HepG2 (cell line): Measurements from ENCODE around the gene ENO1. TPM values are rescaled to one million over a fixed set of nuclear protein-coding genes. Genes with fewer than 3 reads are reported as not detected.

Experiments
- ESRRA ChIP-seq: sonication (generic); formaldehyde crosslinking; IDR thresholded peaks from 2 replicates; pipeline ENCODE4 v1.5.1; 2020; ENCODE audit warnings: mild to moderate bottlenecking, low read depth, missing genetic modification reagents
- FOXC1 ChIP-seq: sonication (generic); formaldehyde crosslinking; IDR thresholded peaks from 2 replicates; pipeline ENCODE4 v1.8.0; 2022; ENCODE audit warnings: mild to moderate bottlenecking, missing genetic modification reagents, borderline replicate concordance
- NBN ChIP-seq: fragments of 450-650 bp; conservative IDR thresholded peaks from 2 replicates; pipeline ENCODE4 v1.6.1; 2017
- RCOR2 ChIP-seq: IDR thresholded peaks from 2 replicates; pipeline ENCODE4 v1.6.1; 2016; ENCODE audit warnings: missing biosample characterization, missing genetic modification reagents
- SMC3 ChIP-seq: IDR thresholded peaks from 2 replicates; pipeline ENCODE4 v1.6.1; 2011; ENCODE audit warnings: low read length, improper control_type of control experiment
- ZFP37 ChIP-seq: sonication (generic); formaldehyde crosslinking; IDR thresholded peaks from 2 replicates; pipeline ENCODE4 v1.4.0; 2020; ENCODE audit warnings: missing genetic modification reagents, borderline replicate concordance
- ZNF20 ChIP-seq: sonication (generic); formaldehyde crosslinking; IDR thresholded peaks from 2 replicates; pipeline ENCODE4 v1.4.0; 2020; ENCODE audit warnings: mild to moderate bottlenecking, moderate library complexity, missing genetic modification reagents
- ZNF235 ChIP-seq: sonication (generic); formaldehyde crosslinking; IDR thresholded peaks from 2 replicates; pipeline ENCODE4 v1.8.1; 2023; ENCODE audit warnings: mild to moderate bottlenecking, missing genetic modification reagents, borderline replicate concordance
- ZNF253 ChIP-seq: sonication (generic); formaldehyde crosslinking; IDR thresholded peaks from 2 replicates; pipeline ENCODE4 v1.8.0; 2022; ENCODE audit warnings: mild to moderate bottlenecking, missing genetic modification reagents, borderline replicate concordance
- ZNF7 ChIP-seq: IDR thresholded peaks from 2 replicates; pipeline ENCODE4 v1.6.1; 2016; ENCODE audit warnings: missing biosample characterization, missing genetic modification reagents
- polyA plus RNA-seq, 8 experiments: library from polyadenylated mRNA; depleted of rRNA in 3 of 8; stranded (reverse) in 7 of 8; unstranded in 1 of 8; fragments of >200 nt; fragmentation: Illumina TruSeq in 4 of 8; extraction: Trizol in 4 of 8; gene quantifications; 2 replicates each; pipeline versions ENCODE4 v1.2.1 to v1.2.3, GENCODE V29; 2011 to 2016; ENCODE audit warnings: low read depth in 4 of 8, missing spikeins in 1 of 8, mixed read lengths in 1 of 8; ENCODE audit not compliant: insufficient read depth in 1 of 8
- total RNA-seq, 5 experiments: library from RNA; depleted of rRNA; stranded (reverse); fragments of >200 nt; fragmentation: Illumina TruSeq; extraction: Trizol; gene quantifications; 2 replicates each; pipeline ENCODE4 v1.2.3, GENCODE V29; 2016; ENCODE audit warnings: low read depth in 1 of 5
- TF ChIP-seq, protein P1 (sequence below): sonication (generic); formaldehyde crosslinking; IDR thresholded peaks from 2 replicates; pipeline ENCODE4 v1.8.1; 2023; ENCODE audit warnings: mild to moderate bottlenecking, missing genetic modification reagents
- TF ChIP-seq, protein P2 (sequence below): IDR thresholded peaks from 2 replicates; pipeline ENCODE4 v1.6.1; 2012; ENCODE audit warnings: low read depth, low read length, improper control_type of control experiment
- TF ChIP-seq, protein P3 (sequence below): sonication (generic); formaldehyde crosslinking; IDR thresholded peaks from 2 replicates; pipeline ENCODE4 v1.4.0; 2020; ENCODE audit warnings: missing genetic modification reagents
- TF ChIP-seq, protein P4 (sequence below): sonication (generic); formaldehyde crosslinking; IDR thresholded peaks from 2 replicates; pipeline ENCODE4 v1.9.0; 2021; ENCODE audit warnings: mild to moderate bottlenecking, missing genetic modification reagents

ENO1 gene
- total and polyA plus RNA-seq, 2 of the 13 experiments (the other 11 are each of a cell fraction or from before 2014, with no cell fraction given): 1,559 to 3,103 TPM

DNA sequence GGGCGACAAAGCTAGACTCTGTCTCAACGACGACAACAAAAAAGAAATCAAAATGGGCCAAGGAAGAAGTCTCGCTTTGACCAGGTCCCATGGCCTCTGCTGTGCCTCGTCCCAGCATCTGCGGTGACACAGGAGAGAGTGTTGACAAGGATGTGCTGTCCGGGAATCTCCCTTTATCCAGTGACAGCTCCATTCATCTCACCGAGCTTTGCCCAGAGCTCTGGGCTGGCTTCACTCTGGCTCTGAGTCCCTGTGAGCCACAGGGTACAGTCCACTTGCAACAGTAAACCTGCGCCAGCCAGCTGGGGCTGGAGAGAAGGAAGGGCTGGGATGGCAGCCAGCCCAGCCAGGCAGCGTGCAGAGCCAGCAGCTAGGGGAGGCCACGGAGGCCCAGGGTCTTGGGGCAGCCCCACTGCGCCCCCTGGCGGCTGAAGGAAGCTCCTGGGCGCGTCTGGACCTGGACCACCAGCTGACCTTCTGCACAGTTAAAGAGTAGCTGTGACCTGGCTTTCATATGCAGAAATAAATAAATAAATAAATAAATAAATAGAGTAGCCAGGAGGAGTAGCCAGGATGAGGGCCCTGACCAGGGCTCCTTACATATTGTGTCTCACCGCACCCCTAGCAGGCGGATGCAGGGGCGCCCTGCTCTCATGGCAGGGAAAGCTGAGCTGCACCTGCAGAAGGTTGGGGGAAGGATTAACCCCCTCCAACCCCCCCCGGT is 29.7 kb downstream of the ENO1 start (continued):
- TF ChIP-seq ZNF253: no peak
- TF ChIP-seq, protein P1, sequence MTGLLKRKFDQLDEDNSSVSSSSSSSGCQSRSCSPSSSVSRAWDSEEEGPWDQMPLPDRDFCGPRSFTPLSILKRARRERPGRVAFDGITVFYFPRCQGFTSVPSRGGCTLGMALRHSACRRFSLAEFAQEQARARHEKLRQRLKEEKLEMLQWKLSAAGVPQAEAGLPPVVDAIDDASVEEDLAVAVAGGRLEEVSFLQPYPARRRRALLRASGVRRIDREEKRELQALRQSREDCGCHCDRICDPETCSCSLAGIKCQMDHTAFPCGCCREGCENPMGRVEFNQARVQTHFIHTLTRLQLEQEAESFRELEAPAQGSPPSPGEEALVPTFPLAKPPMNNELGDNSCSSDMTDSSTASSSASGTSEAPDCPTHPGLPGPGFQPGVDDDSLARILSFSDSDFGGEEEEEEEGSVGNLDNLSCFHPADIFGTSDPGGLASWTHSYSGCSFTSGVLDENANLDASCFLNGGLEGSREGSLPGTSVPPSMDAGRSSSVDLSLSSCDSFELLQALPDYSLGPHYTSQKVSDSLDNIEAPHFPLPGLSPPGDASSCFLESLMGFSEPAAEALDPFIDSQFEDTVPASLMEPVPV (CRISPR knock-in tag): peak; percentile 52; the same call in 1 of the 2 replicates
- 0 out of 2 replicates have a peak, but pooled peaks have one; percentile 35 for TF ChIP-seq RCOR2 (CRISPR knock-in tag)
- no peak for TF ChIP-seq NBN
- no peak for TF ChIP-seq ESRRA (CRISPR knock-in tag)
- TF ChIP-seq SMC3: peak; percentile 52; the same call in 1 of the 2 replicates
- no peak for TF ChIP-seq FOXC1 (CRISPR knock-in tag)
- TF ChIP-seq, protein P2, sequence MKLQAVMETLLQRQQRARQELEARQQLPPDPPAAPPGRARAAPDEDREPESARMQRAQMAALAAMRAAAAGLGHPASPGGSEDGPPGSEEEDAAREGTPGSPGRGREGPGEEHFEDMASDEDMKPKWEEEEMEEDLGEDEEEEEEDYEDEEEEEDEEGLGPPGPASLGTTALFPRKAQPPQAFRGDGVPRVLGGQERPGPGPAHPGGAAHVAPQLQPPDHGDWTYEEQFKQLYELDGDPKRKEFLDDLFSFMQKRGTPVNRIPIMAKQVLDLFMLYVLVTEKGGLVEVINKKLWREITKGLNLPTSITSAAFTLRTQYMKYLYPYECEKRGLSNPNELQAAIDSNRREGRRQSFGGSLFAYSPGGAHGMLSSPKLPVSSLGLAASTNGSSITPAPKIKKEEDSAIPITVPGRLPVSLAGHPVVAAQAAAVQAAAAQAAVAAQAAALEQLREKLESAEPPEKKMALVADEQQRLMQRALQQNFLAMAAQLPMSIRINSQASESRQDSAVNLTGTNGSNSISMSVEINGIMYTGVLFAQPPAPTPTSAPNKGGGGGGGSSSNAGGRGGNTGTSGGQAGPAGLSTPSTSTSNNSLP: no peak
- peak; percentile 34; the same call in 1 of the 2 replicates for TF ChIP-seq ZNF235 (CRISPR knock-in tag)
- no peak for TF ChIP-seq ZFP37 (CRISPR knock-in tag)
- TF ChIP-seq, protein P3, sequence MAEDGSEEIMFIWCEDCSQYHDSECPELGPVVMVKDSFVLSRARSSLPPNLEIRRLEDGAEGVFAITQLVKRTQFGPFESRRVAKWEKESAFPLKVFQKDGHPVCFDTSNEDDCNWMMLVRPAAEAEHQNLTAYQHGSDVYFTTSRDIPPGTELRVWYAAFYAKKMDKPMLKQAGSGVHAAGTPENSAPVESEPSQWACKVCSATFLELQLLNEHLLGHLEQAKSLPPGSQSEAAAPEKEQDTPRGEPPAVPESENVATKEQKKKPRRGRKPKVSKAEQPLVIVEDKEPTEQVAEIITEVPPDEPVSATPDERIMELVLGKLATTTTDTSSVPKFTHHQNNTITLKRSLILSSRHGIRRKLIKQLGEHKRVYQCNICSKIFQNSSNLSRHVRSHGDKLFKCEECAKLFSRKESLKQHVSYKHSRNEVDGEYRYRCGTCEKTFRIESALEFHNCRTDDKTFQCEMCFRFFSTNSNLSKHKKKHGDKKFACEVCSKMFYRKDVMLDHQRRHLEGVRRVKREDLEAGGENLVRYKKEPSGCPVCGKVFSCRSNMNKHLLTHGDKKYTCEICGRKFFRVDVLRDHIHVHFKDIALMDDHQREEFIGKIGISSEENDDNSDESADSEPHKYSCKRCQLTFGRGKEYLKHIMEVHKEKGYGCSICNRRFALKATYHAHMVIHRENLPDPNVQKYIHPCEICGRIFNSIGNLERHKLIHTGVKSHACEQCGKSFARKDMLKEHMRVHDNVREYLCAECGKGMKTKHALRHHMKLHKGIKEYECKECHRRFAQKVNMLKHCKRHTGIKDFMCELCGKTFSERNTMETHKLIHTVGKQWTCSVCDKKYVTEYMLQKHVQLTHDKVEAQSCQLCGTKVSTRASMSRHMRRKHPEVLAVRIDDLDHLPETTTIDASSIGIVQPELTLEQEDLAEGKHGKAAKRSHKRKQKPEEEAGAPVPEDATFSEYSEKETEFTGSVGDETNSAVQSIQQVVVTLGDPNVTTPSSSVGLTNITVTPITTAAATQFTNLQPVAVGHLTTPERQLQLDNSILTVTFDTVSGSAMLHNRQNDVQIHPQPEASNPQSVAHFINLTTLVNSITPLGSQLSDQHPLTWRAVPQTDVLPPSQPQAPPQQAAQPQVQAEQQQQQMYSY (CRISPR knock-in tag): peak; percentile 29; the same call in 1 of the 2 replicates
- TF ChIP-seq, protein P4, sequence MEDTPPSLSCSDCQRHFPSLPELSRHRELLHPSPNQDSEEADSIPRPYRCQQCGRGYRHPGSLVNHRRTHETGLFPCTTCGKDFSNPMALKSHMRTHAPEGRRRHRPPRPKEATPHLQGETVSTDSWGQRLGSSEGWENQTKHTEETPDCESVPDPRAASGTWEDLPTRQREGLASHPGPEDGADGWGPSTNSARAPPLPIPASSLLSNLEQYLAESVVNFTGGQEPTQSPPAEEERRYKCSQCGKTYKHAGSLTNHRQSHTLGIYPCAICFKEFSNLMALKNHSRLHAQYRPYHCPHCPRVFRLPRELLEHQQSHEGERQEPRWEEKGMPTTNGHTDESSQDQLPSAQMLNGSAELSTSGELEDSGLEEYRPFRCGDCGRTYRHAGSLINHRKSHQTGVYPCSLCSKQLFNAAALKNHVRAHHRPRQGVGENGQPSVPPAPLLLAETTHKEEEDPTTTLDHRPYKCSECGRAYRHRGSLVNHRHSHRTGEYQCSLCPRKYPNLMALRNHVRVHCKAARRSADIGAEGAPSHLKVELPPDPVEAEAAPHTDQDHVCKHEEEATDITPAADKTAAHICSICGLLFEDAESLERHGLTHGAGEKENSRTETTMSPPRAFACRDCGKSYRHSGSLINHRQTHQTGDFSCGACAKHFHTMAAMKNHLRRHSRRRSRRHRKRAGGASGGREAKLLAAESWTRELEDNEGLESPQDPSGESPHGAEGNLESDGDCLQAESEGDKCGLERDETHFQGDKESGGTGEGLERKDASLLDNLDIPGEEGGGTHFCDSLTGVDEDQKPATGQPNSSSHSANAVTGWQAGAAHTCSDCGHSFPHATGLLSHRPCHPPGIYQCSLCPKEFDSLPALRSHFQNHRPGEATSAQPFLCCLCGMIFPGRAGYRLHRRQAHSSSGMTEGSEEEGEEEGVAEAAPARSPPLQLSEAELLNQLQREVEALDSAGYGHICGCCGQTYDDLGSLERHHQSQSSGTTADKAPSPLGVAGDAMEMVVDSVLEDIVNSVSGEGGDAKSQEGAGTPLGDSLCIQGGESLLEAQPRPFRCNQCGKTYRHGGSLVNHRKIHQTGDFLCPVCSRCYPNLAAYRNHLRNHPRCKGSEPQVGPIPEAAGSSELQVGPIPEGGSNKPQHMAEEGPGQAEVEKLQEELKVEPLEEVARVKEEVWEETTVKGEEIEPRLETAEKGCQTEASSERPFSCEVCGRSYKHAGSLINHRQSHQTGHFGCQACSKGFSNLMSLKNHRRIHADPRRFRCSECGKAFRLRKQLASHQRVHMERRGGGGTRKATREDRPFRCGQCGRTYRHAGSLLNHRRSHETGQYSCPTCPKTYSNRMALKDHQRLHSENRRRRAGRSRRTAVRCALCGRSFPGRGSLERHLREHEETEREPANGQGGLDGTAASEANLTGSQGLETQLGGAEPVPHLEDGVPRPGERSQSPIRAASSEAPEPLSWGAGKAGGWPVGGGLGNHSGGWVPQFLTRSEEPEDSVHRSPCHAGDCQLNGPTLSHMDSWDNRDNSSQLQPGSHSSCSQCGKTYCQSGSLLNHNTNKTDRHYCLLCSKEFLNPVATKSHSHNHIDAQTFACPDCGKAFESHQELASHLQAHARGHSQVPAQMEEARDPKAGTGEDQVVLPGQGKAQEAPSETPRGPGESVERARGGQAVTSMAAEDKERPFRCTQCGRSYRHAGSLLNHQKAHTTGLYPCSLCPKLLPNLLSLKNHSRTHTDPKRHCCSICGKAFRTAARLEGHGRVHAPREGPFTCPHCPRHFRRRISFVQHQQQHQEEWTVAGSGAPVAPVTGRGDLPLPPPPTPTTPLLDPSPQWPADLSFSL (CRISPR knock-in tag): 0 out of 2 replicates have a peak, but pooled peaks have one; percentile 10
- TF ChIP-seq ZNF20 (CRISPR knock-in tag): no peak
- no peak for TF ChIP-seq ZNF7 (CRISPR knock-in tag)
